GM12878 (cell line): ENCODE results near the gene INO80B. TPM values are rescaled to one million over a fixed set of nuclear protein-coding genes. Genes with fewer than 3 reads are reported as not detected.

Experiments
- ATAC-seq: fragments of 200-7000 bp; cut with Tn5 transposase; 3 replicates; pipeline ENCODE4 v1.9.1; 2020; ENCODE audit warnings: mild to moderate bottlenecking, moderate library complexity
- BruUV-seq: library from RNA; stranded (reverse); fragments of 400-500 nt; replicated peaks from 2 replicates; lab custom pipeline; 2021; lab: Mats Ljungman, UMichigan
- CTCF ChIA-PET: fragments of 300-600 bp; sonication (Branson Sonifier 250); formaldehyde crosslinking; extraction: SDS; loops from one replicate; lab custom pipeline; 2021; ENCODE audit warnings: inconsistent platforms; lab: Yijun Ruan, JAX
- POLR2A ChIA-PET: fragments of 350-600 bp; formaldehyde crosslinking; extraction: SDS; loops from one replicate; lab custom pipeline; 2021; ENCODE audit warnings: inconsistent platforms; lab: Charles Lee
- RAD21 ChIA-PET: fragments of 300-600 bp; sonication (Branson Sonifier 250); formaldehyde crosslinking; loops from one replicate; lab custom pipeline; 2023; ENCODE audit warnings: antibody characterized with exemption; ENCODE audit not compliant: unreplicated experiment; lab: Charles Lee
- SMC1A ChIA-PET: fragments of 300-600 bp; sonication (Branson Sonifier 250); formaldehyde crosslinking; loops from one replicate; lab custom pipeline; 2023; ENCODE audit not compliant: unreplicated experiment, uncharacterized antibody; lab: Charles Lee
- DNase-seq: peaks from one replicate; pipeline ENCODE4 v3.0.0-alpha.2; 2011; ENCODE audit warnings: low read depth, low spot score
- FAIRE-seq: peaks from 3 replicates; lab custom pipeline; 2011; peaks lifted over from hg19 to GRCh38; lab: Jason Lieb, UNC
- H2AFZ ChIP-seq: 2 replicates; pipeline ENCODE4 v1.6.0; 2011; ENCODE audit warnings: low read depth, low read length, control low read depth; ENCODE audit not compliant: control insufficient read depth
- H3K27ac ChIP-seq: 2 replicates; pipeline ENCODE4 v1.5.1; 2011; ENCODE audit warnings: control low read depth; ENCODE audit not compliant: control insufficient read depth, insufficient read depth
- H3K27me3 ChIP-seq, 2 experiments: replicated peaks in 1 of 2; 2 replicates each; pipeline versions ENCODE4 v1.6.0 to v1.6.1; 2011; ENCODE audit warnings: low read length in 1 of 2; ENCODE audit not compliant: control insufficient read depth in 2 of 2, insufficient read depth in 2 of 2
- H3K36me3 ChIP-seq, 2 experiments: 2 replicates each; pipeline ENCODE4 v1.5.1; 2011; ENCODE audit warnings: low read length in 1 of 2; ENCODE audit not compliant: control insufficient read depth in 2 of 2, insufficient read depth in 2 of 2
- H3K4me1 ChIP-seq: 2 replicates; pipeline ENCODE4 v1.6.1; 2011; ENCODE audit warnings: mild to moderate bottlenecking, low read length, moderate library complexity, mixed read lengths; ENCODE audit not compliant: control insufficient read depth, insufficient read depth
- H3K4me2 ChIP-seq: 2 replicates; pipeline ENCODE4 v1.6.0; 2011; ENCODE audit warnings: control low read depth; ENCODE audit not compliant: control insufficient read depth, insufficient read depth
- H3K4me3 ChIP-seq: fragments of 200-600 bp; sonication (generic); 2 replicates; pipeline ENCODE4 v1.5.1; 2016
- H3K79me2 ChIP-seq: 2 replicates; pipeline ENCODE4 v1.6.0; 2011; ENCODE audit warnings: low read length; ENCODE audit not compliant: control insufficient read depth, insufficient read depth
- H3K9ac ChIP-seq: 2 replicates; pipeline ENCODE4 v1.8.0; 2011; ENCODE audit warnings: low read length, control low read depth, mixed read lengths; ENCODE audit not compliant: control insufficient read depth, insufficient read depth
- H3K9me3 ChIP-seq: replicated peaks from 3 replicates; pipeline ENCODE4 v1.5.1; 2011; ENCODE audit warnings: mild to moderate bottlenecking, low read length; ENCODE audit not compliant: control insufficient read depth, insufficient read depth
- H4K20me1 ChIP-seq: 2 replicates; pipeline ENCODE4 v1.6.0; 2011; ENCODE audit not compliant: control insufficient read depth, insufficient read depth
- ASH2L ChIP-seq: fragments of 300-600, 200-600 bp; sonication (generic); IDR thresholded peaks from 2 replicates; pipeline ENCODE4 v1.6.1; 2017; ENCODE audit warnings: low read depth, mild to moderate bottlenecking, borderline replicate concordance
- ATF7 ChIP-seq: fragments of 450-650 bp; IDR thresholded peaks from 2 replicates; pipeline ENCODE4 v1.6.1; 2016; ENCODE audit warnings: low read depth, mild to moderate bottlenecking
- E4F1 ChIP-seq: fragments of 450-650 bp; IDR thresholded peaks from 2 replicates; pipeline ENCODE4 v1.6.1; 2018; ENCODE audit warnings: borderline replicate concordance, mild to moderate bottlenecking; ENCODE audit not compliant: partially characterized antibody
- GATAD2B ChIP-seq: fragments of 450-650 bp; conservative IDR thresholded peaks from 2 replicates; pipeline ENCODE4 v1.6.1; 2017; ENCODE audit warnings: low read depth, mild to moderate bottlenecking, moderate library complexity
- MYB ChIP-seq: fragments of 150-350 bp; IDR thresholded peaks from 2 replicates; pipeline ENCODE4 v1.6.1; 2014; ENCODE audit warnings: mild to moderate bottlenecking, low read depth, low read length, borderline replicate concordance
- NBN ChIP-seq: fragments of 450-650 bp; IDR thresholded peaks from 2 replicates; pipeline ENCODE4 v1.6.1; 2016
- NFYA ChIP-seq: IDR thresholded peaks from 2 replicates; pipeline ENCODE4 v1.6.1; 2011; ENCODE audit warnings: low read depth, mild to moderate bottlenecking, low read length, improper control_type of control experiment, borderline replicate concordance
- PML ChIP-seq: IDR thresholded peaks from 2 replicates; pipeline ENCODE4 v1.6.1; 2012; ENCODE audit warnings: low read length, inconsistent platforms
- SMC3 ChIP-seq: IDR thresholded peaks from 2 replicates; pipeline ENCODE4 v1.6.1; 2011; ENCODE audit warnings: low read length, improper control_type of control experiment, borderline replicate concordance
- SPI1 ChIP-seq: IDR thresholded peaks from 2 replicates; pipeline ENCODE4 v1.6.1; 2011; ENCODE audit warnings: low read depth, mild to moderate bottlenecking, low read length, moderate library complexity, borderline replicate concordance; ENCODE audit not compliant: insufficient read depth
- SUPT20H ChIP-seq: IDR thresholded peaks from 2 replicates; pipeline ENCODE4 v1.6.1; 2011; ENCODE audit warnings: low read depth, mild to moderate bottlenecking, low read length, moderate library complexity, borderline replicate concordance; ENCODE audit not compliant: control insufficient read depth
- TCF12 ChIP-seq: IDR thresholded peaks from 2 replicates; pipeline ENCODE4 v1.6.1; 2011; ENCODE audit warnings: low read depth, mild to moderate bottlenecking, low read length
- TCF3 ChIP-seq: IDR thresholded peaks from 2 replicates; pipeline ENCODE4 v1.6.1; 2012; ENCODE audit warnings: low read depth, mild to moderate bottlenecking, low read length, borderline replicate concordance; ENCODE audit not compliant: insufficient read depth
- USF1 ChIP-seq: IDR thresholded peaks from 2 replicates; pipeline ENCODE4 v1.6.1; 2011; ENCODE audit warnings: borderline replicate concordance, low read depth, mild to moderate bottlenecking, moderate library complexity, mixed read lengths, low read length; ENCODE audit not compliant: insufficient read depth; ENCODE audit errors: extremely low read length
- ZNF207 ChIP-seq: fragments of 450-650 bp; IDR thresholded peaks from 2 replicates; pipeline ENCODE4 v1.6.1; 2014; ENCODE audit warnings: antibody characterized with exemption, mild to moderate bottlenecking, borderline replicate concordance
- ZNF687 ChIP-seq: fragments of 450-650 bp; IDR thresholded peaks from 2 replicates; pipeline ENCODE4 v1.6.1; 2017; ENCODE audit warnings: mild to moderate bottlenecking, moderate library complexity
- WGBS: methylation state at CpG from one replicate; pipeline ENCODE4 v1.1.6; 2016; ENCODE audit warnings: low lambda C conversion rate; ENCODE audit not compliant: insufficient replicate concordance, insufficient coverage; ENCODE audit errors: missing lambda C conversion rate; 5-methylcytosine and 5-hydroxymethylcytosine counted together
- in situ Hi-C: fragments of 300-500 bp; cut with MboI; formaldehyde crosslinking; loops from 9 replicates; pipeline ENCODE4 v1.14.3; 2018; ENCODE audit warnings: mixed read lengths
- intact Hi-C: fragments of 100-400 bp; cut with micrococcal nuclease; formaldehyde crosslinking; loops from one replicate; pipeline ENCODE4 v1.14.2; 2022; ENCODE audit not compliant: unreplicated experiment
- polyA plus RNA-seq, 11 experiments: library from polyadenylated mRNA; depleted of rRNA in 4 of 11; unstranded in 6 of 11; stranded (reverse) in 5 of 11; fragments of >200 nt; fragmentation: Nextera tagmentation in 4 of 11; fragmentation: Illumina TruSeq in 1 of 11; extraction: Ambion mirVana in 4 of 11; extraction: Trizol in 1 of 11; gene quantifications; 1 replicate in 1 of 11; 2 replicates in 10 of 11; pipeline versions ENCODE4 v1.2.1 to v1.2.3, GENCODE V29; 2011 to 2016; ENCODE audit warnings: inconsistent platforms in 2 of 11, missing spikeins in 2 of 11, low read depth in 1 of 11
- total RNA-seq, 4 experiments: library from RNA; depleted of rRNA in 3 of 4; stranded (reverse); fragments of >200 nt in 3 of 4; fragmentation: Illumina TruSeq in 1 of 4; extraction: Trizol in 1 of 4; gene quantifications; 2 replicates each; pipeline versions ENCODE4 v1.2.1 to v1.2.3, GENCODE V29; 2013 to 2021

Gene INO80B
- total and polyA plus RNA-seq, 10 of the 15 experiments (the other 5 are each of a cell fraction or from before 2014, with no cell fraction given), result 1.3 to 26.7 (median 11.1) TPM

DNA sequence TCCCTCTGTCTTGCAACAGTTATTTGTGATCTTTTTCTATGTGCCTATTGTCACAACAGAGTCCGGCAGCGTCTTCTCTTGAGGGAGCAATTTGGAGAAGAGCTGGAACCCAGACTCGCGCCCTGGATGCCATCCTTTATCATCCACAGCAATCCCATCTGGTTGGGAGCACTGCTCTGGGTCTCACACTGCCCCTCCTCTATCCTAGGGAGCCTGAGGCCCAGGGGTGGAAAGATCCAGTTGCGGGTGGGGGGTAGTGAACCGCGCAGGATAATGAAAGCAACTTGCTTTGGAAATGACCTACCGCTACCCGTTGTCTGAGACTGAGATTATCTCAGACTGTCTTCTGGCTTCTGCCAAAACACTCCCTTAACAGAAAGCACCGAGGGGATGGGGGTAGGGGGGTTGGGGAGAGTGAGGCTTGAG is 4.1 kb downstream of the INO80B start:
- intact Hi-C loops, result loop anchor here (1.0 kb wide), 2 partner anchors 23 to 70 kb away; partner anchors contain the start of genes AUP1, CCDC142 and HTRA2
- RAD21 ChIA-PET, result interaction anchor here (0.8 to 3.5 kb wide), 17 partner anchors 13 to 429 kb away, joined by 3 to 21 read pairs (median 5); partner anchors contain the start of genes AUP1, C2orf81, CCDC142 and HTRA2
- peaks cover 22% of the 10 kb centered on the region for H3K79me2 ChIP-seq
- peak overlapping the region; percentile 80 for H3K27ac ChIP-seq
- peaks cover 19% of the 10 kb centered on the region for H3K4me1 ChIP-seq
- ATAC-seq (no peak), DNase-seq (no peak), FAIRE-seq (no peak)
- in situ Hi-C loops, result no loop called here
- SMC1A ChIA-PET, result interaction anchor here (1.2 to 5.5 kb wide), 11 partner anchors 9 to 129 kb away, joined by 3 to 24 read pairs (median 7); partner anchors contain the start of genes C2orf81, CCDC142, TTC31 and WDR54
- BruUV-seq, result no TSS peak
- H2AFZ ChIP-seq, result no peak overlapping the region
- POLR2A ChIA-PET, result interaction anchor here (0.7 to 5.8 kb wide), 12 partner anchors 8 to 129 kb away, joined by 3 to 44 read pairs (median 5); partner anchors contain the start of genes C2orf81, CCDC142, MRPL53 and PCGF1
- no peaks in the 10 kb centered on the region for H4K20me1 ChIP-seq
- peaks cover 2 to 4% of the 10 kb centered on the region in 2 experiments; a peak in 3 of 4 replicates for H3K36me3 ChIP-seq
- H3K9ac ChIP-seq, result peak overlapping the region; percentile 93
- peak overlapping the region; percentile 87 for H3K4me2 ChIP-seq
- no peaks in the 10 kb centered on the region for H3K9me3 ChIP-seq
- peak overlapping the region; percentile 99 for H3K4me3 ChIP-seq
- no peaks in the 10 kb centered on the region for H3K27me3 ChIP-seq
- CTCF ChIA-PET, result interaction anchor here (1.2 to 6.7 kb wide), 6 partner anchors 16 to 128 kb away, joined by 5 to 54 read pairs (median 10); partner anchors contain the start of genes AUP1, CCDC142, HTRA2 and TTC31
- WGBS, result under 1% methylated on average over 10 of the region's 10 CpGs
- no peak for TF ChIP-seq SUPT20H
- no peak for TF ChIP-seq ATF7
- no peak for TF ChIP-seq E4F1
- no peak for TF ChIP-seq USF1
- no peak for TF ChIP-seq SMC3
- TF ChIP-seq ASH2L, result no peak
- TF ChIP-seq SPI1, result no peak
- no peak for TF ChIP-seq NFYA
- no peak for TF ChIP-seq GATAD2B
- no peak for TF ChIP-seq TCF12
- TF ChIP-seq NBN, result no peak
- TF ChIP-seq TCF3, result no peak
- TF ChIP-seq ZNF207, result no peak
- no peak for TF ChIP-seq ZNF687
- no peak for TF ChIP-seq PML
- no peak for TF ChIP-seq MYB
